NCI-H2029 treated with DMSO at 0.1 percent for 48 hours (cell line): Measurements from ENCODE around the gene EIF4E1B.

Experiments
- DNase-seq: peaks from one replicate; lab custom pipeline; 2025; lab: John Stamatoyannopoulos, UW

Gene EIF4E1B

DNA sequence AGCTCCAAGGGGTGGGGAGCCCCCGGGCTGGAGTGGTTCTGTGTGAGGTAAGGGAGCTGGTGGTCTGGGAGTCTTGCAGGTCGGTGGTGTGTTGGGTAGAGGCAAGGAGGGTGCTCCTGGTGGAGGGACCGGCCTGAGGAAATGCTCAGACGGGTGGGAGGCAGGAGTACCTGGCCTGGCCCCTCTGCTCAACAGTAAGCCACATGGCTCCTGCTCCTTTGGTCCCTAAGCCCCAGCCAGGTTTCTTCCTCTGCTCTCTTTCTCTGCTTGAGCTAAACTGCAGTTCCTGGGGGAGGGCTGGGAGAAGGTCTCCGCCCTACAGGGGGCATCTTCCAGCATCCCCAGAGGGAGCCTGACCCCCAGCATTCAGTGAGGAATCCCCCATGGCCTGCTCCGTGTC lies 34.0 kb downstream of the EIF4E1B start:
- no peak for DNase-seq

GRCh38 chr5:176664886-176665285 lies 34.4 kb downstream of the EIF4E1B start:
- no peak for DNase-seq

GRCh38 chr5:176665517-176665916 lies 35.0 kb downstream of the EIF4E1B start:
- DNase-seq, result no peak

DNA sequence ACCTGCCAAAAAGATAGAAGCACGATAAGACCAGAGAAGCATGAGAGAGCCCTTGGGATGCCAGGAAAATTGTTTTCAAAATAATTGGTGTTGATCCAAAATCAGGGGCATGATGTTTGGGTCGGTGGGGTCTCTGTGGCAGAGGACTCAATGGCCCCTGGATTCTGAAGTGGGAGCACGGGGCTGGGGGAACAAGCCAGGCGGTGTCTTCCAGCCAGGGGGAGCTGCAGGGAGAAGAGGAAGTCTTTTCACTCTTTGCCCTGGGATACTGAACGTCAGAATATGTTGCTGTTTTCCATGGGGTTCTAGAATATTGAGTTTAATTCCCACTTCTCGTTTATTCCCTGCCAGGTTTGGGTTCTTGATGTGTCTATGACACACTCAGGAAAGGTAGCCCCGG lies 37.2 kb downstream of the EIF4E1B start:
- DNase-seq, result no peak

- no peak for DNase-seq
Measured at GRCh38 chr5:176670449-176670848, 40.0 kb downstream of the EIF4E1B start.

- no peak for DNase-seq
Measured at GRCh38 chr5:176671399-176671798, 40.9 kb downstream of the EIF4E1B start.

GRCh38 chr5:176671890-176672747 lies 41.6 kb downstream of the EIF4E1B start:
- DNase-seq, result no peak

DNA sequence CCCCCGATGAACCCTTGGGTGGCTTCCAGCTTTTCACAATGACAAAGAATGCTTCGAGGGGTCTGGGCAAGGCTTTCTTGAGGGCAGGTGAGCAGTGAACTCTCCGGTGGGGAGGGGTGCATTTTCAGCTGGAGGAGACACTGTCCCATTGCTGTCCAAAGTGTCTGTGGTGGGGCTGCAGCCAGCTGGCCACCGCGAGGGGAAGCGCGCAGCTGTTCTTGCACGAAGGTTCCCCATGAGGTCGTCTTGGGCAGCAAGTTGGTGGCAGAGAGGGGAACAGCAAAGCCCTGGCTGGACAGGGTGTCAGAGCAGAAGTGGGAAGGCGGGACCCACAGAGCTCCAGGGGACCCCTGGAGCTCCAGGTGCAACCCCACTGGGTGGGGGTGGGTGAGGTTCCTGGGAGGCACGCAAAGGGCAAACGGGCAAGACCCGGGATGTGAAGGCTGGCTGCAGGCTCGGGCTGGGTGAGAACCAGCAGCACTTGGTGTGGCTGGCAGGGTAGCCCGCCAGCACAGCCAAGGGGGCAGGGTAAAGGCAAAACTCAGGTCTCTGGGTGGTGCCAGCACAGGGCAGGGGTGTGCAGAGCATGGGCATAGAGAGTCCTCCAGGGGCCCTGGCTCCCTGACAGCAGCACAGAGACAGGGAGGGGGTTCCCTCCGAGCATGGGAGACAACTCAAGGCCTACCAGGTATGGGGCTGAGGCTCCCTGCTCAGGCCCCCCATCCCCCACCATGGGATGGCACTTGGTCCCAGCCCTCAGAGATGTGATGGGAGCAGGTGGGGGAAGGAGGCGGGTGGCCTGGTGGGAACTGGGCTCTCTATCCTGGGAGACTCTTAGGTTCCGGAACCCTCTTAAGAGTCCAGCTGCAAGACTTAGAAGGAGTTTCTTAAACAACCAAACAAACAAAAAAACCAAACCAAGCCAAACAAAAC lies 43.4 kb downstream of the EIF4E1B start:
- no peak for DNase-seq

DNA sequence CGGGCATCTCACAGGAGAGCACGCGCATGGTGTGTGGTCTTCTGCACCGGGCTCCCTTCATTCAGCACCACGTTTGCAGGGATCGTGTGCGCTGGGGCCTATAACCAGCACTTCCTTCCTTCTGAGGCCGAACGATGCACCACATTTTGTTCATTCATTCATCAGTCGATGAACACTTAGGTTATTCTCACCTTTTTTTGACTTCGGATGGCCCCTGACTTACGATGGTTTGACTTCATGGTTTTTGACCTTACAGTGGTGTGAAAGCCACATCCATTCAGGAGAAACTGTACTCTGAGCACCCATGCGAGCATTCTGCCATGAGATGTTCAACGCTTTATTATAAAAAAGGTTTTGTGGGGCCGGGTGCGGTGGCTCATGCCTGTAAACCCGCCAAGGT lies 44.3 kb downstream of the EIF4E1B start:
- DNase-seq, result no peak

GRCh38 chr5:176675676-176676360 lies 45.3 kb downstream of the EIF4E1B start:
- no peak for DNase-seq

DNA sequence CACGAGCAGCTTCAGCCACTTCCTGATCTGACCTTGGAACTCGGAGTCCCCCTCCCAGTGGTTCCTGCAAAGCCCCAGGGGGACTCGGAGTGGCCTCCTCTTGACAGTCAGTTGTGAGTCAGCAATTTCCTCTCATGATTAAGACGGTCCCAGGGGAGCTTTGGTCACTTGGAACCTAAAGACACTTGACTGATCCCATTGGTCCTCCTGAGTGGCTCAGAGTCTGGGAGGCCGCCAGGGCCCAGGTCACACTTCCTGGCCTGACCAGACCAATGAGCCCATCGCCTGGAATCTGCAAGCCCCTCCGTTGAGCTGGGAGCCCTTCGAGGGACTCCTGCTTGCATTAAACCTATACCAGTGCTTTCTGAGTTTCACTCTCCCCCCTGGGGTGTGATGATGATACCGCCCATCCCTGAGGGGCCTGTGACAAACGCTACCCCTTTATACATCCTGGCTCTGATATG lies 45.9 kb downstream of the EIF4E1B start:
- DNase-seq, result no peak

DNA sequence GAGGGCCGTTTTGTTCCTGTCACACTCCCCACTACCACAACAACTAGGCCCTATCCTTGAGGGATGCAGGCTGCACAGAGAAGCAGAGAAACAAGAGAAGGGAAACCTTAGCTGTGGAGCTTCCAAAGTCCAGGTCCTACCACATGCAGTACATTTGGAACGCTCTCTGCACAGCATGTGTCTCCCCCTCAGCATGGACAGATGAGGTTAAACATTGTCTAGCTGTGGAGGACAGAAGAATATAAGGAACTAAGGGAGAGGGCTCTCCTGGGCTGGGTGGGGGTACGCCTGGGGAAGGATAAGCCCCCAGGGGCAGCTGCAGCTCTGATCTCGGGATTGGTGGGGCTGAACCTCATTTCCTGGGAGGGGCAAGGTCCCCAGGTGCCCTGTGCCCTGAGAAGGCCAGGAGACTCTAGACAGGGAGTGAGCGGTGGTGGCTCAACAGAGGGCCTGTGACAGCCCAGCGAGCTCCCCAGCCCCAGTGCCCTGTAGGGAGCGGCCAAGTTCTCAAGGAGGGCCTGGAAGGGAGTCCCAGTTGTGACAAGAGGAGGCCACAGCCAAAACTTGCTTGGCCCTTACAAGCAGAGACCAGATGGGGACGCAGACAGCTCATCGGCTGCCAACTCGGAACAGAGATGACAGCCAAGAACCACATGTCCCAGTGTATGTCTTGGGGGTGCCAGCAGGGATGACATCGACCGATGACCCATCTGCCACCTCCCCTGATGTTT lies 46.9 kb downstream of the EIF4E1B start:
- no peak for DNase-seq

DNA sequence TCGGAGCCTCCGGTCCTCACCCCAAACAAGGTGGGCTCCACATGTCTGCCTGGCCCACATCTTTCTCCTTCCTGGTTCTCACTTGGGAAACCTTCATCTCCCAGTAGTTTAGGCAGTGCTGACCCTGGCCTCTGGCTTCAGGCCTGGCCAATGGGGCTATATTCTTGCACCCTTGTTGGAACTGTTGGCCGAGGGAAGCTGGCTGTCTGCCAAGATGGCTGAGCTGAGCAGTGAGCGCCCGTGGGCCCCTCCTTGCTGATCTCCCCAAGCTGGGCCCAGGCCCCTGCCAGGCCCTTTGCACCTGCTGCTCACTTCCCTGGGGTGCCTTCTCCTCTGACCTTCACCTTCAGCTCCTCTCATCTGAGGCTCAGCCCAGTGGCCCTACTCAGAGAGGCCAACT lies 48.1 kb downstream of the EIF4E1B start:
- no peak for DNase-seq

- DNase-seq, result no peak
Measured at GRCh38 chr5:176679365-176680225, 49.1 kb downstream of the EIF4E1B start.

DNA sequence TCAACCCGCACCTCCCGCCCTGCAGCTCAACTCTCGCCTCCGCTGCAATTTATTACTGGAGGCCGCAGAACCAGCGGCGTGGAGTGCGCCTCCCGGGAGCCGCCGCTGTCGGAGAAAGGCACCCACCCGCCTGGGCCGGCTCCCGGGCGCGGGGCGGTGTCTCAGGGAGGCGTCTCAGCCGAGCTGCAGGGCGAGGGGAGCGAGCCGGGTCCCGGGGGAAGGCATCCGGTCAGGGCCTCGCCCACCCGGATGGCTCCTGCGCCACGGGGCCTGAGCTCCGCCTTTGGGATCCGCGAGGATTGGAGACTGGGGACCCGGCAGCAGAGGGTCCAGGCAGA lies 49.7 kb downstream of the EIF4E1B start:
- DNase-seq, result no peak

DNA sequence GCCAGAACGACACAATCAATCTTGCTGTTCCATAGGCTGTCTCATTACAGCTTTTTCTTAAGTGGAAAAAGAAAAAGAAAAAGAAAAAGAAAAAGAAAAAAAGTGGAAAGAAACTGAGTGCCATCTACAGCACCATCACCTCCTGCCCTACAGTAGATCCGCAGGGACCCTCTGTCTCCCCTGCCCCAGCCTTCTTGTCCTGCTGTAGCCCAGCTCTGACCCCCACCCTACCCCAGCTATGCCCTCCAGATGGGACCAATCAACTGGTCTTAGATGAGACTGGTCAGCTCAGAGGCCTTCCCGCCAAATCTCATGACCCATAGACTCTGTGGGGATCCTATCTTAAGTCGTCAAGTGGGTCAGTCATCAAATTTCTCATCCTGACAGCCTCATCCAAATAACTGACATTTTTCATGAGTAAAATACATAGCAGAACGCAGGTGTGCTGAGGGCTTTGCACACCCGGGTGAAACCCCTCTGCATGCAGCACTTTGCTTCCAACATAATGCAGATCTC lies 51.6 kb downstream of the EIF4E1B start:
- no peak for DNase-seq

DNA sequence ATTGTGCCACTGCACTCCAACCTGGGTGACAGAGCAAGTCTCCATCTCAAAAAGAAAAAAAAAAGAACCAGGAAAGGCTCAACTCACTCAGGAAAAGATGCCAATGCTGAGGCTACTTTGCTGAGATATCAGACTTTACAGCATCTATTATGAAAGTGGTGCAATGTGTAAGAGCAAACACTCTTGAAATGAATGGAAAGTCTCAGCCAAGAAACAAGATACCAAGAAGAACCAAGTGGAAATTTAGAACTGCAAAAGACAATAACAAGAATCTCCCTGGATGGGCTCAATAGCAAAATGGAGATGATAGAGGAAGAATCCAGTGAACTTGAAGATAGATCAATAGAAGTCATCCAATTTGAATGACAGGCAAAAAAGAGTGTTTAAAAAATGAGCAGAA lies 54.5 kb downstream of the EIF4E1B start:
- no peak for DNase-seq

GRCh38 chr5:176687247-176687646 lies 56.8 kb downstream of the EIF4E1B start:
- DNase-seq, result no peak

- DNase-seq, result no peak
Measured at GRCh38 chr5:176687881-176688280, 57.4 kb downstream of the EIF4E1B start.

DNA sequence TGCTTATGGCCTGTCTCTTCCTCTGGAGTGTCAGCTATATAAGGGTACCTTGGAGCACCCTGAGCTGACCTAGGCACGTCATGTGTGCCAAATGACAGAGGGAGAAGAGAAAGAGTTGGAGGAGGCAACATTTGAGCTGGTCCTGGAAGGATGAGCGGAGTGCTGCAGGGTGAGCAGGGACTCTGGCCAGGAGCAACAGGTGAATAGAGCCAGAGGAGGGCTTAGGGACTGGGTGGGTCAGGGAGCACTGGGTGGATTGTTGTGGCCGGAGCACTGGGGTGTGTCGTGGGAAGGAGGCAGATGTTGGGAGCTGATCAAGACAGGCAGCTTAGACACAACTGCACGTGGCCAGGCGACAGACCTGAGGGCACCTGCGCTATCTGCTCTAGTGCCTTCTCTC lies 60.4 kb downstream of the EIF4E1B start:
- DNase-seq, result no peak

DNA sequence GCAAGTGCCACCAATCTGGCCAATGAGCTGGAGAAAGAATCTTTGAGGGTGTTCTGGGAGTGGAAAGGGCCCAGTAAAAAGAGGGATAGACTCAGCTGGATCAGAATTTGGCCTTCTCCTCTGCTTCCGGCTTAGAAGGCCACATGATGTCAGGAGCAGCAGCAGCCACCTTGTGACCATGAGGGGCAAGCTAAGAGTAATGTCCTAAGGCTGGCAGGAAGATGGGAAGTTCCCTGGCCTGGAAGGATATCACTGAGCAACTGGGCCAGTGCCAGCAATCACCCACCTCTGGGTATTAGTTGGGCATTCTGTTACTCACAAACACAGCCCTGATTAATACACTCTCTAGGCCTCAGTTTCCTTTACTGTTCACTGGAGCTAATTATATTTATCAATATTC lies 61.0 kb downstream of the EIF4E1B start:
- no peak for DNase-seq
